ENCODE results near the gene WDR91.

Gene WDR91

GRCh38 chr7:135210888-135211178, 493 bp downstream of the WDR91 start:
- Histone ChIP-seq H3K9me3 (ENCODE audit: insufficient read depth, low read length) (no peaks in the 10 kb centered on the region), H3K9ac (ENCODE audit: low read length) (peak overlapping the region; percentile 70), H3F3A (ENCODE audit: insufficient read depth) (no peaks in the 10 kb centered on the region), H3K27ac (ENCODE audit: low read depth, low read length) (no peak overlapping the region), H3K4me2 (ENCODE audit: low read depth, low read length, poor library complexity, severe bottlenecking) (peak overlapping the region; percentile 69), H3K4me3 (ENCODE audit: insufficient read depth, low read length, poor library complexity, severe bottlenecking) (peak overlapping the region; percentile 80), H2AFZ (ENCODE audit: low read depth, low read length, severe bottlenecking) (peak overlapping the region; percentile 85), H3K9me2 (replicated peaks; ENCODE audit: insufficient read depth, low read length) (no peaks in the 10 kb centered on the region), H3K79me2 (ENCODE audit: insufficient read depth, low read length) (no peaks in the 10 kb centered on the region), H4K20me1 (ENCODE audit: low read depth, low read length) (no peaks in the 10 kb centered on the region), H3K36me3 (ENCODE audit: low read length) (no peaks in the 10 kb centered on the region), H3K27me3 (ENCODE audit: low read length) (no peaks in the 10 kb centered on the region)
- TF ChIP-seq, protein P1, sequence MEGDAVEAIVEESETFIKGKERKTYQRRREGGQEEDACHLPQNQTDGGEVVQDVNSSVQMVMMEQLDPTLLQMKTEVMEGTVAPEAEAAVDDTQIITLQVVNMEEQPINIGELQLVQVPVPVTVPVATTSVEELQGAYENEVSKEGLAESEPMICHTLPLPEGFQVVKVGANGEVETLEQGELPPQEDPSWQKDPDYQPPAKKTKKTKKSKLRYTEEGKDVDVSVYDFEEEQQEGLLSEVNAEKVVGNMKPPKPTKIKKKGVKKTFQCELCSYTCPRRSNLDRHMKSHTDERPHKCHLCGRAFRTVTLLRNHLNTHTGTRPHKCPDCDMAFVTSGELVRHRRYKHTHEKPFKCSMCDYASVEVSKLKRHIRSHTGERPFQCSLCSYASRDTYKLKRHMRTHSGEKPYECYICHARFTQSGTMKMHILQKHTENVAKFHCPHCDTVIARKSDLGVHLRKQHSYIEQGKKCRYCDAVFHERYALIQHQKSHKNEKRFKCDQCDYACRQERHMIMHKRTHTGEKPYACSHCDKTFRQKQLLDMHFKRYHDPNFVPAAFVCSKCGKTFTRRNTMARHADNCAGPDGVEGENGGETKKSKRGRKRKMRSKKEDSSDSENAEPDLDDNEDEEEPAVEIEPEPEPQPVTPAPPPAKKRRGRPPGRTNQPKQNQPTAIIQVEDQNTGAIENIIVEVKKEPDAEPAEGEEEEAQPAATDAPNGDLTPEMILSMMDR (IDR thresholded peaks at IDR 0.05; ENCODE audit: insufficient read depth, low read length, poor library complexity, severe bottlenecking), result no peak
- TF ChIP-seq EZH2phosphoT487 (conservative IDR thresholded peaks at IDR 0.05; ENCODE audit: low read length), result no peak

GRCh38 chr7:135209225-135209834, 2.0 kb downstream of the WDR91 start:
- Histone ChIP-seq H3K36me3 (ENCODE audit: low read length) (no peaks in the 10 kb centered on the region), H2AFZ (ENCODE audit: low read depth, low read length, severe bottlenecking) (no peak overlapping the region), H3K27ac (ENCODE audit: low read depth, low read length) (no peak overlapping the region), H3K9ac (ENCODE audit: low read length) (no peak overlapping the region), H3K79me2 (ENCODE audit: insufficient read depth, low read length) (no peaks in the 10 kb centered on the region), H3K27me3 (ENCODE audit: low read length) (no peaks in the 10 kb centered on the region), H3K9me2 (replicated peaks; ENCODE audit: insufficient read depth, low read length) (no peaks in the 10 kb centered on the region), H3F3A (ENCODE audit: insufficient read depth) (no peaks in the 10 kb centered on the region), H3K4me3 (ENCODE audit: insufficient read depth, low read length, poor library complexity, severe bottlenecking) (no peak overlapping the region), H4K20me1 (ENCODE audit: low read depth, low read length) (no peaks in the 10 kb centered on the region), H3K9me3 (ENCODE audit: insufficient read depth, low read length) (no peaks in the 10 kb centered on the region), H3K4me2 (ENCODE audit: low read depth, low read length, poor library complexity, severe bottlenecking) (no peak overlapping the region)
- TF ChIP-seq, protein P1 (IDR thresholded peaks at IDR 0.05; ENCODE audit: insufficient read depth, low read length, poor library complexity, severe bottlenecking), result no peak
- no peak for TF ChIP-seq EZH2phosphoT487 (conservative IDR thresholded peaks at IDR 0.05; ENCODE audit: low read length)

DNA sequence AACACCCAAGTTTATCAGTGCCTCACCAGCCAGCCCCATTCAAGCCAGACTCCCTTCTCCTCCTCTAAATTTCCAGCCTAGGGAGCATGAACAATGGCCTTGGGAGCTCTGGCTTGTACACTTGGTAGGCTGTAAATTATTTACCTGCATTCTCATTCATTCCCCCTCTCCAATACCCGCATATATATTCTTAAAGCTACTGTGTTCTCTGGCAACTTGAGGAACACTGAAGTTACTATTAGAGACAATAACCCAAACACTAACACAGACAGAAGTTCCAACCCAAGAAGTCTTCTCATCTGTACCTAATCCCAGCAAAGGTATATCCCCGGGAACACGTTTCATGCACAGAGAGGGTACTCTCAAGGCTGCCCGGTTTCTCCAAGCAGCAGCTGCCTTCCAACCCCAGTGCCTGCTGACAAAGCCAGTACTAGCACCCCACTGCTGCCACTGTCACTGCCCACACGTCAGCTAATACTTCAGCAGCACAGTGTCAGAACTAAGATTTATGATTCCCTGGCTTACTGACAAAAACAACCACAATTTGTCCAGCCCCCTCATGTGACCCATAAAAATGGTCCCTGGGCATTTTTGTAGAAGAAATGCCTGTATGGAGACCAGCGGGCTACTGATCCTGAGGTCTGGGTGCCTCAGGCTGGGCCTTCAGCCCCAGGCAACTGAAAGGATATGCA, 3.1 kb downstream of the WDR91 start:
- Histone ChIP-seq H3K9me2 (replicated peaks; ENCODE audit: insufficient read depth, low read length) (no peaks in the 10 kb centered on the region), H4K20me1 (ENCODE audit: low read depth, low read length) (no peaks in the 10 kb centered on the region), H3K9ac (ENCODE audit: low read length) (no peak overlapping the region), H3K36me3 (ENCODE audit: low read length) (no peaks in the 10 kb centered on the region), H3F3A (ENCODE audit: insufficient read depth) (no peaks in the 10 kb centered on the region), H3K27me3 (ENCODE audit: low read length) (no peaks in the 10 kb centered on the region), H3K4me2 (ENCODE audit: low read depth, low read length, poor library complexity, severe bottlenecking) (no peak overlapping the region), H3K9me3 (ENCODE audit: insufficient read depth, low read length) (no peaks in the 10 kb centered on the region), H3K27ac (ENCODE audit: low read depth, low read length) (no peak overlapping the region), H3K4me3 (ENCODE audit: insufficient read depth, low read length, poor library complexity, severe bottlenecking) (no peak overlapping the region), H3K79me2 (ENCODE audit: insufficient read depth, low read length) (no peaks in the 10 kb centered on the region), H2AFZ (ENCODE audit: low read depth, low read length, severe bottlenecking) (no peak overlapping the region)
- no peak for TF ChIP-seq EZH2phosphoT487 (conservative IDR thresholded peaks at IDR 0.05; ENCODE audit: low read length)
- TF ChIP-seq, protein P1 (IDR thresholded peaks at IDR 0.05; ENCODE audit: insufficient read depth, low read length, poor library complexity, severe bottlenecking), result no peak

Data from SU-DHL-6 (cell line).